HL-60 (cell line): ENCODE measurements around the gene ENOX1.

ENCODE experiments used
- GABPA ChIP-seq: IDR thresholded peaks from 2 replicates; pipeline ENCODE4 v1.6.1; 2012; ENCODE audit warnings: low read depth
- POLR2AphosphoS5 ChIP-seq: IDR thresholded peaks from 2 replicates; pipeline ENCODE4 v1.6.1; 2012; ENCODE audit warnings: low read depth
- SPI1 ChIP-seq: IDR thresholded peaks from 2 replicates; pipeline ENCODE4 v1.6.1; 2012; ENCODE audit warnings: low read depth, mild to moderate bottlenecking, borderline replicate concordance
- TF ChIP-seq, protein P1 (sequence below): IDR thresholded peaks from one replicate; pipeline ENCODE4 v1.5.1; 2011; ENCODE audit warnings: low read length, control low read depth, inconsistent platforms; ENCODE audit not compliant: insufficient read depth
- TF ChIP-seq, protein P2 (sequence below): IDR thresholded peaks from 2 replicates; pipeline ENCODE4 v1.6.1; 2012; ENCODE audit warnings: low read depth; ENCODE audit not compliant: insufficient replicate concordance

DNA sequence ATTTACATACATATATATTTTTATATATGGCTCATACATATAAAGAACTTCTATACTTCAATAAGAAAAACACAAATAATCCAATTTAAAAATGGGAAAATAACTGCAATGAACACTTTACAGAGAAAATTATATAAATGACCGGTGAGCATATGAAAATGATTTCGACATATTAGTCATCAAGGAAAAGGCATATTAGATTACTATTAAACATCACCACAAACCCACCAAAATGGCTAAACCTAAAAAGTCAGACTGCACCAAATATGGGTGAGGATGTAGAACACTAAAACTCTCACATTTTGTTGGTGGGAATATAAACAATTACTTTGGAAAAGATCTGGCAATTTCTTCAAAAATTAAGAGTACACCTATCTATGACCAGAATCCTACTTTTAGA lies 316.2 kb downstream of the ENOX1 start:
- TF ChIP-seq POLR2AphosphoS5 (no peak), GABPA (no peak), SPI1 (no peak)
- TF ChIP-seq, protein P1, sequence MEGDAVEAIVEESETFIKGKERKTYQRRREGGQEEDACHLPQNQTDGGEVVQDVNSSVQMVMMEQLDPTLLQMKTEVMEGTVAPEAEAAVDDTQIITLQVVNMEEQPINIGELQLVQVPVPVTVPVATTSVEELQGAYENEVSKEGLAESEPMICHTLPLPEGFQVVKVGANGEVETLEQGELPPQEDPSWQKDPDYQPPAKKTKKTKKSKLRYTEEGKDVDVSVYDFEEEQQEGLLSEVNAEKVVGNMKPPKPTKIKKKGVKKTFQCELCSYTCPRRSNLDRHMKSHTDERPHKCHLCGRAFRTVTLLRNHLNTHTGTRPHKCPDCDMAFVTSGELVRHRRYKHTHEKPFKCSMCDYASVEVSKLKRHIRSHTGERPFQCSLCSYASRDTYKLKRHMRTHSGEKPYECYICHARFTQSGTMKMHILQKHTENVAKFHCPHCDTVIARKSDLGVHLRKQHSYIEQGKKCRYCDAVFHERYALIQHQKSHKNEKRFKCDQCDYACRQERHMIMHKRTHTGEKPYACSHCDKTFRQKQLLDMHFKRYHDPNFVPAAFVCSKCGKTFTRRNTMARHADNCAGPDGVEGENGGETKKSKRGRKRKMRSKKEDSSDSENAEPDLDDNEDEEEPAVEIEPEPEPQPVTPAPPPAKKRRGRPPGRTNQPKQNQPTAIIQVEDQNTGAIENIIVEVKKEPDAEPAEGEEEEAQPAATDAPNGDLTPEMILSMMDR, result no peak
- TF ChIP-seq, protein P2, sequence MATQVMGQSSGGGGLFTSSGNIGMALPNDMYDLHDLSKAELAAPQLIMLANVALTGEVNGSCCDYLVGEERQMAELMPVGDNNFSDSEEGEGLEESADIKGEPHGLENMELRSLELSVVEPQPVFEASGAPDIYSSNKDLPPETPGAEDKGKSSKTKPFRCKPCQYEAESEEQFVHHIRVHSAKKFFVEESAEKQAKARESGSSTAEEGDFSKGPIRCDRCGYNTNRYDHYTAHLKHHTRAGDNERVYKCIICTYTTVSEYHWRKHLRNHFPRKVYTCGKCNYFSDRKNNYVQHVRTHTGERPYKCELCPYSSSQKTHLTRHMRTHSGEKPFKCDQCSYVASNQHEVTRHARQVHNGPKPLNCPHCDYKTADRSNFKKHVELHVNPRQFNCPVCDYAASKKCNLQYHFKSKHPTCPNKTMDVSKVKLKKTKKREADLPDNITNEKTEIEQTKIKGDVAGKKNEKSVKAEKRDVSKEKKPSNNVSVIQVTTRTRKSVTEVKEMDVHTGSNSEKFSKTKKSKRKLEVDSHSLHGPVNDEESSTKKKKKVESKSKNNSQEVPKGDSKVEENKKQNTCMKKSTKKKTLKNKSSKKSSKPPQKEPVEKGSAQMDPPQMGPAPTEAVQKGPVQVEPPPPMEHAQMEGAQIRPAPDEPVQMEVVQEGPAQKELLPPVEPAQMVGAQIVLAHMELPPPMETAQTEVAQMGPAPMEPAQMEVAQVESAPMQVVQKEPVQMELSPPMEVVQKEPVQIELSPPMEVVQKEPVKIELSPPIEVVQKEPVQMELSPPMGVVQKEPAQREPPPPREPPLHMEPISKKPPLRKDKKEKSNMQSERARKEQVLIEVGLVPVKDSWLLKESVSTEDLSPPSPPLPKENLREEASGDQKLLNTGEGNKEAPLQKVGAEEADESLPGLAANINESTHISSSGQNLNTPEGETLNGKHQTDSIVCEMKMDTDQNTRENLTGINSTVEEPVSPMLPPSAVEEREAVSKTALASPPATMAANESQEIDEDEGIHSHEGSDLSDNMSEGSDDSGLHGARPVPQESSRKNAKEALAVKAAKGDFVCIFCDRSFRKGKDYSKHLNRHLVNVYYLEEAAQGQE, result no peak
